Fibroblast of lung (primary cell): Measurements from ENCODE around the gene FSTL4. TPM values are rescaled to one million over a fixed set of nuclear protein-coding genes. Genes with fewer than 3 reads are reported as not detected.

Experiments
- DNase-seq, 2 donors: peaks; one replicate each; pipeline versions ENCODE4 v3.0.0 to v3.0.0-alpha.2; 2010; ENCODE audit warnings: low read depth in 2 of 2
- H2AFZ ChIP-seq: 2 replicates; pipeline ENCODE4 v1.5.1; 2012; ENCODE audit warnings: low read length, control low read depth, inconsistent platforms
- H3K27ac ChIP-seq: 2 replicates; pipeline ENCODE4 v1.5.1; 2011; ENCODE audit warnings: low read length, control low read depth; ENCODE audit not compliant: insufficient read depth
- H3K27me3 ChIP-seq: 2 replicates; pipeline ENCODE4 v1.5.1; 2011; ENCODE audit warnings: mild to moderate bottlenecking, low read length; ENCODE audit not compliant: control insufficient read depth, insufficient read depth
- H3K36me3 ChIP-seq: 2 replicates; pipeline ENCODE4 v1.5.1; 2011; ENCODE audit warnings: low read length; ENCODE audit not compliant: control insufficient read depth, insufficient read depth
- H3K4me1 ChIP-seq: 2 replicates; pipeline ENCODE4 v1.5.1; 2011; ENCODE audit warnings: low read length; ENCODE audit not compliant: control insufficient read depth, insufficient read depth; ENCODE audit errors: extremely low read depth
- H3K4me2 ChIP-seq: 2 replicates; pipeline ENCODE4 v1.5.1; 2011; ENCODE audit warnings: low read length, control low read depth; ENCODE audit not compliant: insufficient read depth; ENCODE audit errors: extremely low read depth
- H3K4me3 ChIP-seq, 4 experiments: fragments of 200-600 bp in 1 of 4; sonication (generic) in 1 of 4; replicated peaks in 1 of 4; 2 replicates each; pipeline ENCODE4 v1.5.1; 2011 to 2016; ENCODE audit warnings: low read length in 4 of 4, low read depth in 3 of 4, mild to moderate bottlenecking in 3 of 4, control low read depth in 2 of 4, inconsistent platforms in 1 of 4, mixed read lengths in 1 of 4; ENCODE audit not compliant: insufficient read depth in 1 of 4; ENCODE audit errors: control extremely low read depth in 1 of 4
- H3K79me2 ChIP-seq: 2 replicates; pipeline ENCODE4 v1.5.1; 2012; ENCODE audit warnings: mild to moderate bottlenecking, low read length, inconsistent platforms; ENCODE audit not compliant: control insufficient read depth, insufficient read depth
- H3K9ac ChIP-seq: 2 replicates; pipeline ENCODE4 v1.5.1; 2011; ENCODE audit warnings: mild to moderate bottlenecking, low read length, control low read depth; ENCODE audit not compliant: insufficient read depth
- H3K9me3 ChIP-seq: 2 replicates; pipeline ENCODE4 v1.5.1; 2012; ENCODE audit warnings: low read depth, low read length; ENCODE audit not compliant: control insufficient read depth, insufficient read depth
- H4K20me1 ChIP-seq: 2 replicates; pipeline ENCODE4 v1.5.1; 2011; ENCODE audit warnings: low read length; ENCODE audit not compliant: control insufficient read depth, insufficient read depth; ENCODE audit errors: extremely low read depth
- CTCF ChIP-seq, 2 donors: IDR thresholded peaks in 1 of 2; conservative IDR thresholded peaks in 1 of 2; 1 replicate in 1 of 2; 2 replicates in 1 of 2; pipeline ENCODE4 v1.5.1; 2011 to 2012; ENCODE audit warnings: low read length in 2 of 2, control low read depth in 1 of 2, inconsistent platforms in 1 of 2, low read depth in 1 of 2, mild to moderate bottlenecking in 1 of 2
- EZH2 ChIP-seq: IDR thresholded peaks from 2 replicates; pipeline ENCODE4 v1.5.1; 2012; ENCODE audit warnings: low read length, control low read depth, mild to moderate bottlenecking; ENCODE audit errors: missing control alignments
- polyA plus RNA-seq, 2 donors: library from polyadenylated mRNA; depleted of rRNA in 1 of 2; stranded (reverse) in 1 of 2; unstranded in 1 of 2; fragments of >200 nt; gene quantifications; 2 replicates each; pipeline ENCODE4 v1.2.1, GENCODE V29; 2011 to 2012; ENCODE audit warnings: missing spikeins in 1 of 2
- total RNA-seq: library from RNA; depleted of rRNA; stranded (reverse); fragments of >200 nt; gene quantifications from 2 replicates; pipeline ENCODE4 v1.2.1, GENCODE V29; 2014

The FSTL4 gene
- total and polyA plus RNA-seq, 2 donors (not counting 1 experiment from before 2014, with no cell fraction given): 0.17 to 0.33 TPM

- H4K20me1 ChIP-seq: no peaks in the 10 kb centered on the region
- H2AFZ ChIP-seq: no peak overlapping the region
- no peak overlapping the region for H3K9ac ChIP-seq
- H3K9me3 ChIP-seq: no peaks in the 10 kb centered on the region
- no peak overlapping the region for H3K4me2 ChIP-seq
- H3K4me1 ChIP-seq: peaks cover 4% of the 10 kb centered on the region
- no peak overlapping the region for H3K27ac ChIP-seq
- H3K79me2 ChIP-seq: no peaks in the 10 kb centered on the region
- H3K27me3 ChIP-seq: no peaks in the 10 kb centered on the region
- no peak for DNase-seq
- TF ChIP-seq EZH2 (no peak), CTCF (conservative IDR thresholded peaks at IDR 0.05 in 1 of 2, IDR thresholded peaks at IDR 0.05 in 1 of 2; ENCODE audit: low read depth in 1 of 2, low read length in 2 of 2) (no peak)
- H3K4me3 ChIP-seq: no peak overlapping the region
- H3K36me3 ChIP-seq: no peaks in the 10 kb centered on the region
Observed at GRCh38 chr5:133246053-133246370, 366.3 kb downstream of the FSTL4 start.

GRCh38 chr5:133245191-133246052 lies 366.9 kb downstream of the FSTL4 start:
- peaks cover 4% of the 10 kb centered on the region for H3K4me1 ChIP-seq
- H3K27ac ChIP-seq: peak overlapping the region; percentile 23
- H3K9ac ChIP-seq: no peak overlapping the region
- peak; percentile 85 to 99 for DNase-seq
- no peak for TF ChIP-seq CTCF (conservative IDR thresholded peaks at IDR 0.05 in 1 of 2, IDR thresholded peaks at IDR 0.05 in 1 of 2; ENCODE audit: low read depth in 1 of 2, low read length in 2 of 2)
- no peak for TF ChIP-seq EZH2
- H2AFZ ChIP-seq: no peak overlapping the region
- H3K4me2 ChIP-seq: peak overlapping the region; percentile 32
- H4K20me1 ChIP-seq: no peaks in the 10 kb centered on the region
- H3K36me3 ChIP-seq: no peaks in the 10 kb centered on the region
- H3K4me3 ChIP-seq: no peak overlapping the region
- H3K79me2 ChIP-seq: no peaks in the 10 kb centered on the region
- H3K9me3 ChIP-seq: no peaks in the 10 kb centered on the region
- no peaks in the 10 kb centered on the region for H3K27me3 ChIP-seq

- no peak for TF ChIP-seq CTCF (conservative IDR thresholded peaks at IDR 0.05 in 1 of 2, IDR thresholded peaks at IDR 0.05 in 1 of 2; ENCODE audit: low read depth in 1 of 2, low read length in 2 of 2)
- no peak for TF ChIP-seq EZH2
- Histone ChIP-seq H3K9me3 (no peaks in the 10 kb centered on the region), H3K79me2 (no peaks in the 10 kb centered on the region), H4K20me1 (no peaks in the 10 kb centered on the region), H3K36me3 (no peaks in the 10 kb centered on the region), H2AFZ (no peak overlapping the region), H3K4me3 (no peak overlapping the region), H3K9ac (no peak overlapping the region), H3K4me2 (no peak overlapping the region), H3K4me1 (peaks cover 4% of the 10 kb centered on the region), H3K27ac (no peak overlapping the region), H3K27me3 (no peaks in the 10 kb centered on the region)
- DNase-seq: peak; percentile 9 to 39
Observed at GRCh38 chr5:133244242-133244641, 368.1 kb downstream of the FSTL4 start.
